Measurements from ENCODE around the gene IL17RC.
"Not testable (repeated sequence)": the region's sequence is repeated elsewhere in the genome, so short reads cannot be mapped to it uniquely, and the experiment has no call there.

IL17RC gene, protein sequence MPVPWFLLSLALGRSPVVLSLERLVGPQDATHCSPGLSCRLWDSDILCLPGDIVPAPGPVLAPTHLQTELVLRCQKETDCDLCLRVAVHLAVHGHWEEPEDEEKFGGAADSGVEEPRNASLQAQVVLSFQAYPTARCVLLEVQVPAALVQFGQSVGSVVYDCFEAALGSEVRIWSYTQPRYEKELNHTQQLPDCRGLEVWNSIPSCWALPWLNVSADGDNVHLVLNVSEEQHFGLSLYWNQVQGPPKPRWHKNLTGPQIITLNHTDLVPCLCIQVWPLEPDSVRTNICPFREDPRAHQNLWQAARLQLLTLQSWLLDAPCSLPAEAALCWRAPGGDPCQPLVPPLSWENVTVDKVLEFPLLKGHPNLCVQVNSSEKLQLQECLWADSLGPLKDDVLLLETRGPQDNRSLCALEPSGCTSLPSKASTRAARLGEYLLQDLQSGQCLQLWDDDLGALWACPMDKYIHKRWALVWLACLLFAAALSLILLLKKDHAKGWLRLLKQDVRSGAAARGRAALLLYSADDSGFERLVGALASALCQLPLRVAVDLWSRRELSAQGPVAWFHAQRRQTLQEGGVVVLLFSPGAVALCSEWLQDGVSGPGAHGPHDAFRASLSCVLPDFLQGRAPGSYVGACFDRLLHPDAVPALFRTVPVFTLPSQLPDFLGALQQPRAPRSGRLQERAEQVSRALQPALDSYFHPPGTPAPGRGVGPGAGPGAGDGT

DNA sequence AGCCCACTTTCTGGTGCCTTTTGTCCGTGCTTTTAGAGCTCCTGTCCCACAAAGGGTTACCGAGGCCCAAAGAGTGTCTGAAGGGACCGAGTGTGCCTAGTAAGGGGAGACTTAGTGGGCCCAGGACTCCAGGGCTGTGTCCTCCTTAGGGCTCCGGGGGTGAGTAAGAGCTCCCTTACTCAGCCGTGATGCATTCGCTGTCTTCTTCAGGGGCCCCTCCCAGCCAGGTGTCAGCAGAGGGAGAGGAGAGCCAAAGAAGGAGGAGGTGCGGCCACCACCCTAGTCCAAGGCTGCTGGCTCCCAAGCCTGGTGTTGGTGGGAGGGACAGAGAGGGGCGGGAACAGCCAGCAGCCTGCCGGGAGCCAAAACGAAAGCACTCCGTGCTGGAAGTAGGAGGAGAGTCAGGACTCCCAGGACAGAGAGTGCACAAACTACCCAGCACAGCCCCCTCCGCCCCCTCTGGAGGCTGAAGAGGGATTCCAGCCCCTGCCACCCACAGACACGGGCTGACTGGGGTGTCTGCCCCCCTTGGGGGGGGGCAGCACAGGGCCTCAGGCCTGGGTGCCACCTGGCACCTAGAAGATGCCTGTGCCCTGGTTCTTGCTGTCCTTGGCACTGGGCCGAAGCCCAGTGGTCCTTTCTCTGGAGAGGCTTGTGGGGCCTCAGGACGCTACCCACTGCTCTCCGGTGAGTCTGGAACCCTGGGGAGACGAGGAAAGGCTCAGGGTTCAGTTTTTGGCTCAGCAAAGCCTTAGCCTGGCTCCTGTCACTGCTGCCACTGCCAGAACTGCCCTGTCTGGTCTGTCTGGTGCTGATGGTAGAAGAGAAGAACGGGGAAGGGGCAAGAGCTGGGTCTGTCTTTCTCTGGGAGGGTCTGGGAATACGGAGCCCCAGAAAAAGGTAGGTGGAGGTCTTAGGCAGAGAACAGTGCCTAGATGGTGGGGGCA lies at the start of gene IL17RC:
Gene IL17RC, plus strand, starts transcription at position 365 of the 947 bp plus-strand sequence. Its CDS starts 218 bp downstream, at position 583.
- DNase-seq = no peak

DNA sequence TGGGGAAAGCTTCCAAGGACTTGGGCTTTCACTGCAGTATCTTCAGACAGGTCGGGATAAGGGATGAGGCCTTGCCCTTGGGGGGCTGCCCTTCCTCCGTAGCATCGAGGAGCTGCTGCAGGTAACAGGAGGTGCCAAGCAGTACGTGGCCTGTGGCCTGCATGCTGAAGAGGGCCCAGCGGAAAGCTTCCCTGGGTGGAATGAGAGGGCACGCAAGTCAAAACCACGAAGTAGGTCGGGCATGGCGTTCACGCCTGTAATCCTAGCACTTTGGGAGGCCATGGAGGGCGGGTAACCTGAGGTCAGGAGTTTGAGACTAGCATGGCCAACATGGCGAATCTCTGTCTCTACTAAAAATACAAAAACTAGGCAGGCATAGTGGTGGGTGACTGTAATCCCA lies 49.8 kb upstream of the IL17RC start:
- DNase-seq = no peak

DNA sequence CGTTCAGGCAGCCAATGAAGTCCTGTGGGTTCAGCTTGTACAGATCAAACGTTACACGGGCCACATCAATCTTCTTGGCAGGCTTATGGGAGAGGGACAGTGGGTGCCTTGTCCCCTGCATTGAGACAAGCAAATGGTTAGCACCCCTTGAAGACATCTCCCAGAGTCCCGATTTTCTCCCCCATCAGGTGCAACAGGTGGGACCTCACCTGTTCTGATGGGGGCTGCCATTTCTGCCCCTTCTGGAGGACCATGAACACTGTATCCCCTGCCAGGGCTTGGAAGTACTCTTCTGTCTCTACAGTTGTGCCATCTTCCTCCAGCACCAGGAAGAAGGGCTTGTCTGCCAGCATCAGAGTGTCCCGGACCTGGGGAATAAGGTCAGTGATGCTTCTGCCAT lies 46.9 kb upstream of the IL17RC start:
- no peak for DNase-seq

DNA sequence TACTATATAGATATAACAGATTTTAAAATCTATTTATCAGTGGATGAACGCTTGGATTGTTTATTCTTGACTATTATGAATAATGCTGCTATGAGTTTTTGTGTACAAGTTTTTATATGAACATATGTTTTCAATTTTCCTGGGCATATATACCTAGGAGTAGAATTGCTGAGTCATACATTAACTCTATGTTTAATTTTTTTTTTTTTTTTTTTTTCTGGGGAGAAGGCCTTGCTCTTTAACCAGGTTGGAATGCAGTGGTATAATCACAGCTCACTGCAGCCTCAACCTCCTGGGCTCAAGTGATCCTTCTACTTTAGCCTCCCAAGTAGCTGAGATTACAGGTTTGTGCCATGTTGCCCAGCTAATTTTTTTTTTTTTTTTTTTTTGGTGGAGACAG lies 45.9 kb upstream of the IL17RC start:
- no peak for DNase-seq

DNA sequence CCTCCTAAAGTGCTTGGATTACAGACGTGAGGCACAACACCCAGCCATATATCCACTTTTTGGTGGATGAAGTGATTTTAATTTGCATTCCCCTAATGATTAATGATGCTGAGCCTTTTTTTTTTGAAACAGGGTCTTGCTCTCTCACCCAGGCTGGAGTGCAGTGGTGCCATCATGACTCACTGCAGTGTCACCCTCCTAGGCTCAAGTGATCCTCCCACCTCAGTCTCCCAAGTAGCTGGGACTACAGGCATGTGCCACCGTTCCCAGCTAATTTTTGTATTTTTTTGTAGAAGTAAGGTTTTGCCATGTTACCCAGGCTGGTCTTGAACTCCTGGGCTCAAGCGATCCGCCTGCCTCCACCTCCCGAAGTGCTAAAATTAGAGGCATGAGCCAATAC lies 44.8 kb upstream of the IL17RC start:
- DNase-seq = not testable (repeated sequence)

DNA sequence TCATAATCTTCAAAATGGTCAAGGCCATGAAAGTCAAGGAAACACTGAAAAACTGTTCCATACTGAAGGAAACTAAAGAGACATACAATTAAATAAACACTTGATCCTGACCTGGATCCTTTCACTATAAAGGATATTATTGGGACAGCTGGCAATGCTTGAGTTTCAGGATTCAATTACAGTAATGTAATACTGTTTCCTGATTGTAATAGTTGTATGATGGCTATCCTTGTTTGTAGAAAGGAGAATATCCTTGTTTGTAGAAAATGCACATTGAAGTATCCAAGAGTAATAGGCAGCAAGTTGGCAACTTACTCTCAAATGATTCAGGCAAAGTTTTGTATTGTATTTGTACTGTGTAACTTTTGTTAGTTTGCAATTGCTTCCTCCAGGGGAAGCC lies 41.5 kb upstream of the IL17RC start:
- DNase-seq = no peak

DNA sequence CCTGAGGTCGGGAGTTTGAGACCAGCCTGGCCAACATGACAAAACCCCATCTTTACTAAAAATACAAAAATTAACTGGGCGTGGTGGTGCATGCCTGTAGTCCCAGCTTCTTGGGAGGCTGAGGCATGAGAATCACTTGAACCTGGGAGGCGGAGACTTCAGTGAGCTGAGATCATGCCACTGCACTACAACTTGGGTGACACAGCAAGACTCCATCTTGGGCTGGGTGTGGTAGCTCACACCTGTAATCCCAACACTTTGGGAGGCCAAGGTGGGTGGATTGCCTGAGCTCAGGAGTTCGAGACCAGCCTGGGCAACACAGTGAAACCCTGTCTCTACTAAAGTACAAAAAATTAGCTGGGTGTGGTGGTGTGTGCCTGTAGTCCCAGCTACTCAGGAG lies 40.6 kb upstream of the IL17RC start:
- not testable (repeated sequence) for DNase-seq

DNA sequence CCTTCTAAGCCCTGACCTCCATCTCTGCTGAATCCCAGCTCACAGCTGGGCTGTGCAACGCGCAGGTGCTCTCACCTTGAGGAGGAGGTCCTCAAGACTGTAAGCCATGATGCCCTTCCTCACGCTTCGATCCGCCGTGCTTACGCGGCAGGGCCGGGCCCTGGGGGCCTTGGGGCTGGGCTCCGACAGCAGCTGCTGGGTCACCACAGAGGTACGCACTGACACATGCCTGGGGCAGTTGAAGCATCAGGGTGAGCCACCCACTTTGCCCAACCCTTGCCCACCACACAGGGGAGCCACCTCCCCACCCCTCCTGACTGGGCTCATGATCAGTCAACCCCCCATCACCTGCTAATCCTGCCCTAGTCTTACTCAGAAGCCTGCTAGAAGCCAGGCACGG lies 39.9 kb upstream of the IL17RC start:
- DNase-seq = no peak

DNA sequence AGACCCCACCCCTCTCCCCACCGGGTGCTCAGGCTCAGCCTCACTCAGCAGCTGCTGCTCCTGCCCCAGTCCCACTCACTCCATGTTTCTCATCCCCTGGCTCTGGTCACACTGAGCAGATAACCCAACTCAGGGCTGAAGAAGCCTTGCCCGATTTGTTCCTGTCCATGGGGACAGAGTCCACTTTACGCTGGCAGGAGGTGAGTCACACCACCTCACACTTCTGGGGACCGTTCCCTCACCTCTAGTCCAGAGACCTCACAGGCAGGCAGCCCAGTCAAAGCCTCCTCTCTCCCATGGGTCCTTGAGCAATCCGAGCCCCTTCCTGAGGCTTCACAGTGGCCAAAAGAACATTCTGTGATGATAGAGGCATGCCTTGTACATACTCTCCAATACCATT lies 38.2 kb upstream of the IL17RC start:
- no peak for DNase-seq

DNA sequence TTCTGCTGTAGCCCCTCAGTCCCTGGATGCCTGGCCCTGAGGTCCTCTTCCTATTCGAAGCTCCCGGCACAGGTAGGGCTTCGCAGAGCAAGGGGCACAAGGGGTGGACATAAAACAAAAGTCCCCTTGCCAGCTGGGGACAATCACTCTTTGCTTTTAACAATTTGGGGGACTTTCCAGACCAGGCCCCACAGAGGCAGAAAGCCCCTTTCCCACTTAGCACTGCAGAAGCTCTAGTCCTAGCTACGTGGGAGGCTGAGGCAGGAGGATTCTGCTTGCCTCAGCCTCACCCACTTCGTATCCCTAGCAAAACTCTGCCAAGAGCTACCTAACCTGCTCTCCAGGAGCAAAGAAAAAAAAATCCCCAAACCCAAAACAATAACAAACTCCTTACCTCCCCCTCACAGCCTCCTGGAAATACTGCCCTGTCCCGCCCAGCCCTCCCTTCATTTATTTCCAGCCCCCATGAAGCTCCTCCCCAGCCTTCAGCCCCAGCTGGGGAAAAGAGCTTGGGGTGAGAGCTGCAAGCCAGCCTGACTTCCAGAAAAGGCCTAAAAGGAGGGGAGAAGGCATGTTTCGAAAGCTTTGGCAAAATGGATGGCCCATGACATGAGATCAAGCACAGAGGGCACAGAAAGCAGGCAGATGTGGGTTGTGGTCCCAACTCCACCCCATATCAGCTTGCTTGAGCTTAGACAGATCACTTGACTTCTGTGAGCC lies 36.9 kb upstream of the IL17RC start, which contains the start of gene CIDEC:
Gene CIDEC, minus strand, starts transcription at position 424 of the 720 bp plus-strand sequence. CDS start 1,767 bp downstream, outside the sequence.
- no peak for DNase-seq

DNA sequence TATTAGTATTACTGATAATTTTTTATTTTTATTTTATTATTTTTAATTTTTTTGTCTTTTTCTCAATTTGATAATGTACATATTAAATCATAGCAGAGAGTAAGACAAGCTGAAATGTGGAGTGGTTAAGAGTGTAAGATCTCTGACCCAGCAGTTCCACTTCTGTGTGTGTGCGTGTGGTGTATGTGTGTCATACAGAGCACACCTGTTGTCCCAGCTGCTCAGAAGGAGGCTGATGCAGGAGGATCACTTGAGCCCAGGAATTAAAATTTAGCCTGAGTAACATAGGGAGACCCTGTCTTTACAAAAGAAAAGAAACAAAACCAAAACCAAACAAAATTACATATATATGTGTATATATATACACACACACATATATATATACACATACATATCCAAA lies 35.5 kb upstream of the IL17RC start:
- no peak for DNase-seq

DNA sequence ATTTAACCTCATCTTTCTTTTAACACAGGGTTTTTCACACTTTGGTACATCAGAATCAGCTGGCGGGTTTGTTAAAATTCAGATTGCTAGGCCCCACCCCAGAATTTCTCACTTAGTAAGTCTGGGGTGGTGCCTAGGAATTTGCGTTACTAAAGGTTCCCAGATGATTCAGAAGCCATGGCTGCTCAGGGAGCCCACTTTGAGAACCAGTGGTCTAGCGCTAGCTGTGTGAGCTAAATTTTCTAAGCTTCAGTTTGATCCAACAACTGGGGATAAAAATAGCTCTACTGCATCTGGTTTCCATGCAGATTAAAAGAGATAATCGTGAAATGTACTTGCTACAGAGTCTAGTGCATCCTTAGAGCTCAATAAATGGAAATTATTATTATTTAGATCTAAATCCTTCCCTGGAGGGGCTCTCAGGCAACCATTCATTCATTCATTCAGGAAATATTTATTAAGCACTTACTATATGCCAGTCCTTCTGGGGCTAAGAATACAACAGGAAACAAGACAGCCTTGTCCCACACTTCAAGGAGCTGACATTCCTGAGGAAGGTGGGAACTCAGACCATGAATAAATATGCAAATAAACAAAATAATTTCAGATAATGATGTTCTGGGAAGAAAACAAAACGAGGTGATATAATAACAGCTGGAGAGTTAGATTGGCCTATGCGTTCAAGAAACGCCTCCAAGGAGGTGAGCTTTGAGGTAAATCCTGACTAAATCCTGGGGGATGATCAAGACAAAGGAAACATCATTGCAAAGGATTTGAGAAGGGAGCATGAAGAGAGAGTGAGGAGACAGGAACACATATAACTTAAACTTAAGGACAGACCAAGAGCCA lies 33.0 kb upstream of the IL17RC start:
- DNase-seq = no peak

DNA sequence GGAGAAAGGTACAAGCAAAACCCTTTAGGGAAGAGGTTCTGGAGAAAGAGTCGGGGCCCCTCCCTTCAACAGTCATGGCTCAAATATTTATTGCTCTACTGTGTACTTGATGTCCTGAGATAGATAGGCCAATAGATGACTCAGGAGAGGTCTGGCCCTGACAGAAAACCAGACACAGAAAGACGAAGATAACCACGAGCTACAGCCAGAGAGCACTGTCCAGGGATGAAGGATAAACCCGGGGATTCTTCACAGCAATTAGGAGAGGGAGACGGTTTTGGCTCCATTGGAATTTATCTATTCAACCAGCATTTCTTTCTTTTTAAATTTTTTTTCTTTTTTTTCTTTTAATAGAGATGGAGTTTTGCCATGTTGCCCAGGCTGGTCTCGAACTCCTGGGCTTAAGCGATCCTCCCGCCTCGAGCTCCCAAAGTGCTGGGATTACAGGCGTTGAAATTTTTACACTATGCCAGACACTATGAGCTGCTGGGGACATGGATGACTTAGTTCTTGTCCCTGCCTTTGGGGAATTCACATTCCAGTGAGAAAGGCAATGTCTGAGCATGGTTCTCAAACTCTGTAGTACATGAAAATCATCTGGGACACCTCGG lies 32.2 kb upstream of the IL17RC start:
- DNase-seq = no peak

DNA sequence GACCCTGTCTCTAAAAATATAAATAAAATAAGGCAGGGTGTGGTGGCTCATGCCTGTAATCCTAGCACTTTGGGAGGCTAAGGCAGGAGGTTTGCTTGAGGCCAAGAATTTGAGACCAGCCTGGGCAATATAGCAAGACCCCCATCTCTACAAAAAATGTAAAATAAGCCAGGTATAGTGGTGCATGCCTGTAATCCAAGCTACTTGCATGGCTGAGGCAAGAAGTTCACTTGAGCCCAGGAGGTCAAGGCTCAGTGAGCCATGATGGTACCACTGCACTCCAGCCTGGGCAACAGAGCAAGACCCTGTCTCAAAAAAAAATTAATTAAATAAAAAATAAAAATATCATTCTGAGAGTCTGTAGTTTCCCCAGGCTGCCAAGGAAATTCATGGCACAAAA lies 30.6 kb upstream of the IL17RC start:
- no peak for DNase-seq

DNA sequence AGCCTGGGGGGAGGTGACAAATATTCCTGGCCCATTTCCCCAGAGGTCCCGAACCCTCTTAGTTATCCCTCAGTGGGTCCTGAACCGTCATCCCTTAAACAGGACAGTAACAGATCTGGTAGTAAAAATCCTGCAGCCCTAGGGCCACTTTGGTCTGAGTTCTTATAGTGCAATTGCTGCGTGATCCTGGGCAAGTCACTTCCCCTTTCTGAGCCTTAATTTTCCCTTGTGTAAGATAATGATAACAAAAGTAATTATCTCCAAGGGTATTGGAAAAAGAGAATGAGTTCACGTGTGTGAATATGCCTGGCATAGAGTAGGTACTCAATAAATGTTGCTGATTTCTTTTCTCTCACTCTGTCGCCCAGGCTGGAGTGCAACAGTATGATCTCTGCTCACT lies 29.4 kb upstream of the IL17RC start:
- no peak for DNase-seq

DNA sequence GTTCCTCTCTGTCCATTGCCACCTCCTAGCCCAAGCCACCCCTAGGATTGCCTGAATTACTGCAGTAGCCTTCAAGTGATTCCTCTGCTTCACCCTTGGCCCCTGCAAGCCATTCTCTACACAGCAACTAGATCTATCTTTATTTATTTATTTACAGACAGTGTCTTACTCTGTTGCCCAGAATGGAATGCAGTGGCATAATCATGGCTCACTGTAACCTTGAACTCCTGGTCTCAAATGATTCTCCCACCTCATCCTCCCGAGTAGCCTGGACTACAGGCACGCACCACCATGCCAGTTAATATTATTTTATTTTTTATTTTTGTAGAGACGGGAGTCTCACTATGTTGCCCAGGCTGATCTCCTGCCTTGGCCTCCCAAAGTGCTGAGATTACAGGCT lies 28.4 kb upstream of the IL17RC start:
- DNase-seq = no peak

DNA sequence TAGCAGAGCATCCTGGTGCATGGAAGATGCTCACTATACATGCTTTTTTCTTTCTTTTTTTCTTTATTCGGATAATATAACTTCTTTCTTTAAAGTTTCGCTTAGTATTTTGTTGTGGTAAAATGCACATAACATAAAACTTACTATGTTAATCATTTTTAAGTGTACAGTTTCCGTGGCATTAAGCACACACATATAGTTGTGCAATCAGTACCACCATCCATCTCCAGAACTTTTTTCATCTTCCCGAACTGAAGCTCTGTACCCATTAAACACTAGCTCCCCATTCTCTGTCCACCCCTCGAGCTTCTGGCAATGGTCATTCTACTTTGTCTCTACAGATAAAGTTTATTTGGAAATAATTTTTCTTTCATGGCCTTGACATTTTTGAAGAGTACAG lies 27.5 kb upstream of the IL17RC start:
- DNase-seq = no peak

DNA sequence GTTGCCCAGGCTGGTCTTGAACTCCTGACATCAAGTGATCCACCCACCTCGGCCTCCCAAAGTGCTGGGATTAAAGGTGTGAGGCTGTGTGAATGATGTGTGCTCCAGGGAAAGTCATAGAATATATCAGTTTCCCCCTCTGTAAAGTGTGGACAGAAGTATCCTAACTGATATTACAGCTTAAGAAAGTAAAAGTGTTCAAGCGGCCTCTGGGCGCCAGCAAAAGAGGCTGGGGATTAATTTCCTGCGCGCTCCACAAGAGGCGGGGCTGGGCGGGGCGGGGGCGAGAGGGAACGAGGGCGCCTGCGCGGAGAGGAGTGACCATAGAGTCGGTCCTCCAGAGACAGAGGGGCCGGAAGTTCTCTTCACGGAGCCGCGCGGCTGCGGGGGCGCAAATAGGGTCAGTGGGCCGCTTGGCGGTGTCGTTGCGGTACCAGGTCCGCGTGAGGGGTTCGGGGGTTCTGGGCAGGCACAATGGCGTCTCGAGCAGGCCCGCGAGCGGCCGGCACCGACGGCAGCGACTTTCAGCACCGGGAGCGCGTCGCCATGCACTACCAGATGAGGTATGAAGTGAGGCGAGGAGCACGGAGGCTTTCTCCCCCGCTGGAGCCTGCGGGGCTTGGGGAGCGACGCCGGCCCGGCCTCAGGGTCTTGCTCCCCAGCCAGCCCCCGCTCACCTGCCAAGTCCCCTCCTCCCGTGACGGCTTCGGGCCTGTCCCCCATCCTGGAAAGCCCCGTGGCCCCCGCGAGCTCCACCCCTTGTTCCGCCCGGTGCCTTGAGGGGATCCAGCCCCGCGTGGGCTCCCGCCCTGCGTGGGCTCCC lies 26.4 kb upstream of the IL17RC start, which contains the start of gene JAGN1:
Gene JAGN1, plus strand, starts transcription at position 362 of the 823 bp plus-strand sequence. Its CDS starts 113 bp downstream, at position 475.
- peak; percentile 82 for DNase-seq

DNA sequence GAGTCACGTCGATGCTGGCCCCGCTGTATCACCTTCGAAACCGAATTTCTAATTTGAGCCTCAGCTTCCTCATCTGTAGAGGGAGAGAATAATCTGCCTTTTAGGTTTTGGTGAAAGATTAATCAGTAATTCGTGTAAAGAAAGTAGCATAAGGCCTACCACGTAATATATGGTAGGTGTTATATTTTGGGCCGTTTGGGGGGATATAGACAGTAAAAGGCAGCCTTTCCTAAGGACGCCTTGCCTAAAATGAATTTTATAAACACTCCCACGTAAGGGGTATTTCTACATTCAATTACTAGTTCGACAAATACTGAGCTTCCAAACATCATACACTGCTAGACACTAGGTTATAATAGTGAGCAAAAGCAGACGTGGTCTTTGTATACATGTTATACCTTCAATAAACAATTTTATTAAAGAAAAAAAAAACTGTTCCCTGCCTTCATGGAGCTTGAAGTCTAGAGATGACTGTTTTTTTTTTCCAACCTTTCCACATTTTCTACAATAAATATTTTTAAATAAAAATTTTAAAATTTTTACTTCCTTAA lies 25.8 kb upstream of the IL17RC start:
- no peak for DNase-seq

DNA sequence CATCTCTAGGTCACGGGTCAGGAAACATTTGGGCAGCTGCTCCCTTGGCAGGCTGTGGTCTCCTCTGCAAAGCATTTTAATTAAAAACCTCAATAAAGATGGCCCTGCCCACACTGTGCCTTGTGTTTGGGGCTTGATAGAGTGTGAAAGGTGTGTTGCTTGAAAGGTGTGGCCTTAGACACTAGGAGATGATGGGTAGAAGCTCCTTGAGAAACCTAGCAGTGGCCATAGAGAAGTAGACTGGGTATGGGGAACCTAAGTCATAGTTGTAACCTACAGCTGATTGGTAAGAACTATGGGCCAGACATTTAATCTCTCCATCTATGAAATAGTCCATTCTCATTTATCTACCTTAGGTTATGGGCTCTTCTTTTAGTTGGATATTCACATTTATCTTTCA lies 23.2 kb upstream of the IL17RC start:
- no peak for DNase-seq

Measured in KG1 (cell line).